Ascending aorta (tissue), 2 donors: ENCODE results near the gene MAD2L1. TPM values are rescaled to one million over a fixed set of nuclear protein-coding genes. Genes with fewer than 3 reads are reported as not detected.

ENCODE experiments used
- DNase-seq, 2 donors: peaks; one replicate each; pipeline ENCODE4 v3.0.0-alpha.2; 2019; ENCODE audit warnings: low spot score in 2 of 2
- H3K27ac ChIP-seq, 2 donors: fragments of 200-600 bp; sonication (generic); one replicate each; pipeline ENCODE4 v1.5.1; 2016 to 2017; ENCODE audit warnings: mild to moderate bottlenecking in 1 of 2
- H3K27me3 ChIP-seq: fragments of 200-600 bp; sonication (generic); one replicate; pipeline ENCODE4 v1.5.1; 2017
- H3K36me3 ChIP-seq, 2 donors: fragments of 200-600 bp; sonication (generic); one replicate each; pipeline ENCODE4 v1.5.1; 2016
- H3K4me1 ChIP-seq, 2 donors: fragments of 200-600 bp; sonication (generic); one replicate each; pipeline ENCODE4 v1.5.1; 2016 to 2017; ENCODE audit warnings: mild to moderate bottlenecking in 1 of 2
- H3K4me3 ChIP-seq, 2 donors: fragments of 200-600 bp; sonication (generic); one replicate each; pipeline ENCODE4 v1.5.1; 2016 to 2017; ENCODE audit warnings: mild to moderate bottlenecking in 1 of 2
- H3K9me3 ChIP-seq, 2 donors: fragments of 200-600 bp; sonication (generic); one replicate each; pipeline ENCODE4 v1.5.1; 2016
- intact Hi-C: fragments of 100-400 bp; cut with DNase I; formaldehyde crosslinking; loops from one replicate; pipeline ENCODE4 v1.15.1; 2023
- total RNA-seq: library from RNA; depleted of rRNA; stranded (reverse); fragments of >200 nt; gene quantifications from one replicate; pipeline ENCODE4 v1.1.0, GENCODE V29; 2016
- TF ChIP-seq, protein P1 (sequence below), 3 experiments: fragments of 200-600 bp in 2 of 3; fragments of 450-650 bp in 1 of 3; sonication (generic) in 2 of 3; IDR thresholded peaks; one replicate each; pipeline ENCODE4 v1.5.1; 2016 to 2019; ENCODE audit warnings: antibody characterized with exemption in 3 of 3, mild to moderate bottlenecking in 1 of 3, moderate library complexity in 1 of 3

MAD2L1 gene
- total RNA-seq, 1 donor from 2014 or later: 12.8 TPM

DNA sequence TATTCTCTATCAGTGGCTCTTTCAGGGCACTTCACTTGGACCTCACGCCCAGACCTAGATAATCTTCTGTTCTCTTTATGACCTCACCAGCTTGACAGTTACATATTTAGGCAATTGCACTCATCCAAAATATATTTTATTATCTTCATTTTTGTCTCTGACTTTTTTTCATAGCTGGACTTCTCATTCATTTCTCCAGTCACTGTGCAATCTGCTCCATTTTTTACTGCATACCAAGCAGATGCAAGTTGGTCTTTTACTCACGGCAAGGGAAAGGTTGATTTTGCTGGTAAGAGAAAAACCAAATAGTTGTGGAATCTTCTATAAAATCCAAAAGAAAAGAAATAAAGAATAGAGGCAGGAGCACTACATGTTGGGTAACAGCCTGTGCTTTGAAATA lies 31.7 kb downstream of the MAD2L1 start:
- no peak overlapping the region for H3K4me3 ChIP-seq
- intact Hi-C loops: no loop called here

GRCh38 chr4:120026853-120027252 lies 39.8 kb downstream of the MAD2L1 start:
- no peak for DNase-seq
- Histone ChIP-seq H3K4me3 (no peak overlapping the region), H3K27me3 (no peaks in the 10 kb centered on the region), H3K9me3 (no peaks in the 10 kb centered on the region), H3K36me3 (no peaks in the 10 kb centered on the region), H3K4me1 (no peaks in the 10 kb centered on the region), H3K27ac (no peak overlapping the region)
- TF ChIP-seq, protein P1, sequence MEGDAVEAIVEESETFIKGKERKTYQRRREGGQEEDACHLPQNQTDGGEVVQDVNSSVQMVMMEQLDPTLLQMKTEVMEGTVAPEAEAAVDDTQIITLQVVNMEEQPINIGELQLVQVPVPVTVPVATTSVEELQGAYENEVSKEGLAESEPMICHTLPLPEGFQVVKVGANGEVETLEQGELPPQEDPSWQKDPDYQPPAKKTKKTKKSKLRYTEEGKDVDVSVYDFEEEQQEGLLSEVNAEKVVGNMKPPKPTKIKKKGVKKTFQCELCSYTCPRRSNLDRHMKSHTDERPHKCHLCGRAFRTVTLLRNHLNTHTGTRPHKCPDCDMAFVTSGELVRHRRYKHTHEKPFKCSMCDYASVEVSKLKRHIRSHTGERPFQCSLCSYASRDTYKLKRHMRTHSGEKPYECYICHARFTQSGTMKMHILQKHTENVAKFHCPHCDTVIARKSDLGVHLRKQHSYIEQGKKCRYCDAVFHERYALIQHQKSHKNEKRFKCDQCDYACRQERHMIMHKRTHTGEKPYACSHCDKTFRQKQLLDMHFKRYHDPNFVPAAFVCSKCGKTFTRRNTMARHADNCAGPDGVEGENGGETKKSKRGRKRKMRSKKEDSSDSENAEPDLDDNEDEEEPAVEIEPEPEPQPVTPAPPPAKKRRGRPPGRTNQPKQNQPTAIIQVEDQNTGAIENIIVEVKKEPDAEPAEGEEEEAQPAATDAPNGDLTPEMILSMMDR (IDR thresholded peaks at IDR 0.05): no peak
- intact Hi-C loops: no loop called here

More for the DNA sequence above, 31.7 kb downstream of the MAD2L1 start:
- no peaks in the 10 kb centered on the region for H3K9me3 ChIP-seq
- no peaks in the 10 kb centered on the region for H3K27me3 ChIP-seq
- TF ChIP-seq, protein P1 (IDR thresholded peaks at IDR 0.05): no peak
- H3K4me1 ChIP-seq: no peaks in the 10 kb centered on the region
- H3K36me3 ChIP-seq: no peaks in the 10 kb centered on the region
- H3K27ac ChIP-seq: no peak overlapping the region
- no peak for DNase-seq

DNA sequence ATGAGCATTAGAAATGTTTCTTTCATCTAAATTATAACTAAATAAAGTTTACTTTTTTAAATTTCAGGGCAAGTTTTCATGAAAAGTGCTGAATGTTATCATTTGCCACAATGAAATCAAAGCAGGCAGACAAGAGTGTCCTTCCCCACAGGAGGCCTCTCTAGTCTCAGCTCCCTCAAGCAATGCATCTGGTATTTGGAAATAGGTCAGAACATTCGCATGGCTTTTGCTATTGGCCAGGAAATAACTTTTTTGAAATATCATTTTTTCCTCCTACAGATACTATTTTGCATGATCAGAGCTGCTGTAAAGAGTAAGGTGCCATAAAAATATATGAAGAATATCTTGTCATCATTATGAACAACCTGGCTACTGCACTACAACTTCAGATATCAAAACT lies 41.1 kb downstream of the MAD2L1 start:
- H3K4me3 ChIP-seq: no peak overlapping the region
- TF ChIP-seq, protein P1 (IDR thresholded peaks at IDR 0.05): no peak
- no peaks in the 10 kb centered on the region for H3K4me1 ChIP-seq
- no peak overlapping the region for H3K27ac ChIP-seq
- no peaks in the 10 kb centered on the region for H3K27me3 ChIP-seq
- H3K9me3 ChIP-seq: no peaks in the 10 kb centered on the region
- DNase-seq: no peak
- intact Hi-C loops: no loop called here
- H3K36me3 ChIP-seq: no peaks in the 10 kb centered on the region

DNA sequence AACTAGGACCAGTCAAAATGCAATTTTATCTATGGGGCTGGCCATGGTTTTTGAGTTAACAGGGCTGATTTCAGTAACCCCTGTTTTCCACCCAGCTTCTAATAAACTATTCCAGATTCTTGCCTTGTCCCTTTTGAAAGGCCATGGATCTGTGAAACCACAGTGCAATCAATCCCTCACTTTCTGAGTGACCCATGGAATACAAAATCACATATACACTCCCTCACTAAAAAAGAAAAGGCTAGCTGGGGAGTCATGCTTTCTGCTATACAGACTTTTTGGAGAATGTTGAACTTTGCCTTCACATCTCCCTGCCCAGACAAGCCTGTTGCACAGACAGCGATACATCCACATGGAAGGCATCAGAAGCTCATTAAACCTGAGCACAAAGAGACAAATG lies 47.9 kb downstream of the MAD2L1 start:
- Histone ChIP-seq H3K4me1 (no peaks in the 10 kb centered on the region), H3K27ac (no peak overlapping the region), H3K4me3 (no peak overlapping the region), H3K9me3 (no peaks in the 10 kb centered on the region), H3K27me3 (no peaks in the 10 kb centered on the region), H3K36me3 (no peaks in the 10 kb centered on the region)
- intact Hi-C loops: no loop called here
- TF ChIP-seq, protein P1 (IDR thresholded peaks at IDR 0.05): no peak
- no peak for DNase-seq

DNA sequence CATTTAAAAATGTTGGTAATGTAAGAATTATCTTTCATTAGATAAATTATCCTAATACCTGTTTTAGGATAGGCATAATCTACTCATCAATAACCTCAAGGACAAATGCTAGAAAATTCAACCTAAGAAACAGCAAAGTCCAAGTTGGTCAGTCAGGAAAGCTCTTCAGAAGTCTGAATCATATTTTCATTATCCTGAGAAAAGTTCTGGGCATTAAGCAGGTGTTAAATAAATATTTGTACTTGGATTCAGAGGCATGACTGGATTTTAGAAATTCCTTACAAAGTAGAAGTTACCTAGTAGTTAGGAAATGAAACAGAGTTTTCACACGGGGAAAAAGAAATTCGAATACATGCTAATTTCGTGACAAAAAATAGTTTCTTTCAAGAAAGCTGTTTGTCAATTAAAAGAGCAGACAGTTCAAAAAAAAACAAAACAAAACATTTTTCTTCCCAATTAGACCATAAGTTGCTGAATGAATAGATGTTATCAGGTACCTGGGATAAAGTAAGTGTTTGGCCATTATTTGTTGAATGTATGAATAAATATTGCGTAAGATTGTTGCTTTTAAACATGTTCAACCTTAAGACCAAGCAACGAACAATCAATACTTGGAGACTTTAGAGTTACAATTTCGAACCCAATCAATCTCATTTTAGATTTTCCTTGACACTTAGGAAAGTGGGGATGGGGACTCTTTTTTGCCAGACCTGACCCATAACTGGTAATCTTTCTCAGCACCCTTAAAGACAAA lies 48.5 kb downstream of the MAD2L1 start:
- Histone ChIP-seq H3K36me3 (no peaks in the 10 kb centered on the region), H3K27ac (no peak overlapping the region), H3K27me3 (no peaks in the 10 kb centered on the region), H3K9me3 (no peaks in the 10 kb centered on the region), H3K4me3 (no peak overlapping the region), H3K4me1 (no peaks in the 10 kb centered on the region)
- intact Hi-C loops: no loop called here
- TF ChIP-seq, protein P1 (IDR thresholded peaks at IDR 0.05): no peak
- DNase-seq: no peak
